Stimulated activated memory B cell treated with anti-CD40 and anti-IgM and Interleukin-4, amounts not matched to agents 10 μg/mL and 1 μg/mL and 100 μg/mL, for 72 hours (primary cell): ENCODE data around the gene C2orf49.

Experiments
- ATAC-seq: fragments of 150-1000 bp; cut with Tn5 transposase; 2 replicates; pipeline ENCODE4 v1.10.0; 2021
- H3K27ac Mint-ChIP-seq: one replicate; pipeline ENCODE4 v1.8.0; 2022; ENCODE audit warnings: mild to moderate bottlenecking, mixed read lengths
- H3K27me3 Mint-ChIP-seq: one replicate; pipeline ENCODE4 v1.8.0; 2022; ENCODE audit warnings: mixed read lengths
- H3K36me3 Mint-ChIP-seq: one replicate; pipeline ENCODE4 v1.8.0; 2022; ENCODE audit warnings: mixed read lengths
- H3K4me1 Mint-ChIP-seq: one replicate; pipeline ENCODE4 v1.8.0; 2022; ENCODE audit warnings: mixed read lengths
- H3K4me3 Mint-ChIP-seq: one replicate; pipeline ENCODE4 v1.8.0; 2022; ENCODE audit warnings: mild to moderate bottlenecking, moderate library complexity, mixed read lengths
- H3K9me3 Mint-ChIP-seq: one replicate; pipeline ENCODE4 v1.8.0; 2022; ENCODE audit warnings: mixed read lengths

The C2orf49 gene

DNA sequence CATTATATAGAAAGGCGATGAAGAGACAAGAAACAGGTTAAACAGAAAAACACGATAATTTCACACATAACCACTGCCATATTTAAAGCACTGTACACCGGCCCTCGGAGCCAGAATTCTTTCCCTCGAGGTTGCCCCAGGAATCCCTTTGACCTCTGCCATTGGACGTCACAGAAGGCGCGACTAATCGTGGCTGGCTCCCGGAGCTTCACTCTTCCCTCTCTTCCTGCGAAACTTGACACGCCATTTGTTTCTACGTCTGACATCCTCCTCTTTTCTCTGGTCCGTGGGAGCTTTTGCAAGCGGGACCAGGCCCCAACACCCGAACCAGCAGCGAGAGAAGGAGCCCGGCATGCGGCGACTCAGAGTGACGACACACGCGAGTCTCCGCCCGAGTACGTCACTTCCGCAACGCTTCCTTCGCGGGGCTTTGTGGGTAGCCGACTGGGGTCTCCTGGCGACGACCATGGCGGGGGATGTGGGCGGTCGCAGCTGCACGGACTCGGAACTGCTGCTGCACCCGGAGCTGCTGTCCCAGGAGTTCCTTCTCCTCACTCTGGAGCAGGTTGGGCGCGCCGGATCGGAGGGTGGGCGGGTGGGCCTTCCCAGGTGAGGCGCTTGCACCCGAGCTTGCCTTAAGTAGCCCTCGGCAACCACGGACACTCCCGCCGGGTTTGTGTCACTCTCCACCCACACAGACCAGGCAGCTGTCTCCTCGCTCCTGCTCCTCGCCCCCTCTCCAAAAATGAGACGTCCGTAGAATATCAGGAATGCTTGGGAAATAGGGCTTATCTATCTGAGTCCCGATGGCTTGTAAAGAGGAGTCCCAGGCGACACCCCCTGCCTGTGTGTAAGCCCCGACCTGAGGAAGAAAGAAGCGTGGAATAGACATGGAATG lies at the start of gene C2orf49:
Gene C2orf49 (plus strand): TSS at position 419 of the 898 bp plus-strand sequence. CDS start 48 bp downstream, at position 467.
- Mint-ChIP-seq H3K9me3 (no peaks in the 10 kb centered on the region), H3K36me3 (peaks cover 7% of the 10 kb centered on the region), H3K27ac (peak within 1 kb of the TSS; percentile 99), H3K4me1 (peaks cover 13% of the 10 kb centered on the region), H3K27me3 (no peaks in the 10 kb centered on the region), H3K4me3 (peak within 1 kb of the TSS; percentile 100)
- peak; percentile 96 for ATAC-seq

DNA sequence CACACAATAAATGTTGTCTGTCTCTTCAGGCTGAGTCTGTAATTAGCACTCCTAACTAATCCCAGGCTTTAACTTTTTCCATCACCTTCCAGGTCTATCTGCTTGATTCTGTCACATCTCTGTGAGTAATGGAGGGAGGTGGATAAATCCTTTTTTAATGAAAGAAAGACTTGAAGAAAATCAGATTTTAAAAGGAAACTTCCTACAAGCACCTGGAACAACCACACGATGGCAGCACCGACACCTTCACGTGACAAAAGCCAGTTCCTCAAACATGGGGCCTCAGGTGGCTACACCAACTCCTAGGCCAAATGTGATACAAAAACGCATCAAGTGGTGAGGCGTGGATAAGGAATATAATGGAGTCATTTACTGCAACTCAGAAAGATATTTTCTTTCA lies 49.6 kb upstream of the C2orf49 start:
- ATAC-seq: no peak
- Mint-ChIP-seq H3K36me3 (peaks cover 86% of the 10 kb centered on the region), H3K27ac (no peak overlapping the region)

DNA sequence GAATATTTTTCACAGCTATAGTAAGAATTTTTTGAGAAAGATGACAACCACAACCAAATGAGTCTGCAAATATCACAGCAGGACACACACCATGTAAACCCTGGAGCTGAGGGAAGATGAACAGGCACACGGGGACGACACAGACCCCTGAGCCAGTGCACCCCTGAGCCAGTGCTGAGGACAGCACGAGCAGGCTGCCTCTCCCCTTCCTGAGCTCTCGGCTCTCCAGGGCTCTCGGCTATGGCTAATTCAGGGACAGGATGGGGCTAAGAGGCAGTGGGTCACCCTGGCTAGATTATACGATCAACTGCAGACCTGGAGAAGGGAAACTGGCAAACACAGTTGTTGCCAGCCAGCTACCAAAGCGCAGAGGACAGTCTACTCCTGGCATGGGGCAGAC lies 49.2 kb upstream of the C2orf49 start:
- no peak for ATAC-seq
- no peaks in the 10 kb centered on the region for H3K9me3 Mint-ChIP-seq
- H3K27ac Mint-ChIP-seq: no peak overlapping the region
- H3K36me3 Mint-ChIP-seq: peaks cover 86% of the 10 kb centered on the region
- no peaks in the 10 kb centered on the region for H3K4me1 Mint-ChIP-seq
- no peak overlapping the region for H3K4me3 Mint-ChIP-seq
- no peaks in the 10 kb centered on the region for H3K27me3 Mint-ChIP-seq

More for the DNA sequence above, 49.6 kb upstream of the C2orf49 start:
- Mint-ChIP-seq H3K4me1 (no peaks in the 10 kb centered on the region), H3K27me3 (no peaks in the 10 kb centered on the region), H3K9me3 (no peaks in the 10 kb centered on the region), H3K4me3 (no peak overlapping the region)

DNA sequence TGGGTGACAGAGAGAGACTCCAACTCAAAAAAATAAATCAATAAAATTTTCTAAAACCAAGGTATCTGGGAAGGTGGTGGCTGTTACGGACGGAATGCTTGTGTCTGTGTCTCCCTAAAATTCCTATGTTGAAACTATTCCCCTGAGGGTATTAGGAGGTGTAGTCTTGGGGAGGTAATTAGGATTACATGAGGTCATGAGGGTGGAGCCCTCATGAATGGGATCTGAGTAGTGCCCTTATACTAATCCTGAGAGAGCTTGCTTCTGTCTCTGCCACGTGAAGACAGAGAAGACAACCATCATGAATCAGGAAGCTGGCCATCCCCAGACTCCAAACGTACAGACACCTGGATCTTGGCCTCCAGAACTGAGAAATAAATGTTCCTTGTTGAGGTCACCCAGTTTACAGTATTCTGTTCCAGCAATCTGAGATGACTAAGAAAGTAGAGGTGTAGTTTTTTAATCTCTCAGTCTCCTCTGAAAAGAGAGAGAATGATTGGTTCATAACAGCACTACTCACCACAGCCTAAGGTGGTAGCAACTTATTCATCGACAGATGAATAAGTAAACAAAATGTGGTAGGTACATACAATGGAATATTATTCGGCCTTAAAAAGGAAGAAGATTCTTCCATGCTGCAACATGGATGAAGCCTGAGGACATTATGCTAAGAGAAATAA lies 46.2 kb upstream of the C2orf49 start:
- no peaks in the 10 kb centered on the region for H3K9me3 Mint-ChIP-seq
- no peaks in the 10 kb centered on the region for H3K27me3 Mint-ChIP-seq
- H3K4me3 Mint-ChIP-seq: no peak overlapping the region
- H3K4me1 Mint-ChIP-seq: no peaks in the 10 kb centered on the region
- peaks cover 75% of the 10 kb centered on the region for H3K36me3 Mint-ChIP-seq
- no peak for ATAC-seq
- no peak overlapping the region for H3K27ac Mint-ChIP-seq

DNA sequence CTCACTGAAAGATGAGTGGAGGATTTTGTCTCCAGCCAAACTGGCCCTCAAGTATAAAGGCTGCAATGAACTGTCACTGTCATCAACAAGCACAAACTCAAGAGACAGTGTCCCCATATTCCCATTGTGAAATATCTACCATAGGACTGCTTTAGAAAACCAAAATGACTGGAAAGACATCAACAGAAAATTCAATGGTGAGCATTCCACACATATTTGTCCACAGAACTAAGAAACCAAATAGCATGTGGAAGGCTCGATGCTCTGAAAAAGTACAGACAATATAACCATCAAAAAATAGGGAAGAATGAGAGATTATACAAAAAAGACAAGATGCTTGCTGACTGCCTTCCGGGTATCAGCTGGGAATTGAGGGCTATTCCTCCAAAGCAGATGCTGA lies 45.4 kb upstream of the C2orf49 start:
- Mint-ChIP-seq H3K27me3 (no peaks in the 10 kb centered on the region), H3K27ac (no peak overlapping the region), H3K9me3 (no peaks in the 10 kb centered on the region), H3K36me3 (peaks cover 79% of the 10 kb centered on the region), H3K4me3 (no peak overlapping the region), H3K4me1 (no peaks in the 10 kb centered on the region)
- ATAC-seq: no peak

DNA sequence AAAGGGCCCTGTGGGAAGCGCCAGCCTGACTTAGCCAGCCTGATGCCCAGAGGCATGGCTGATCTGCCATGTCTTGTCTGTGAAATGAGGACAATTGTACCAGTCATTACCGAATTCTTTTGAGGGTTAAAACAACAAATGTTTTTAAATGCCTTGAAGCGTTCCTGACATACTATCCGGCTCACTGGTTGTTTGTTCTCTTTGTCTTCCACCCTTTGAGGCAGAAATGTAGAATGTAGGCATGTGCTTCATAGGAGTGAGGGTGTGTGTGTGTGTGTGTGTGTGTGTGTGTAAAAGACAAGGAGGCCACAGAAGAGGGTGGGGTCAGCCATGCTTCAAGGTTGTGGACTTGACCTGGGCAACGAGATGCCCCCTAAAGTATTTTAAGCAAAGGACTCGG lies 43.3 kb upstream of the C2orf49 start:
- H3K27me3 Mint-ChIP-seq: no peaks in the 10 kb centered on the region
- ATAC-seq: no peak
- no peaks in the 10 kb centered on the region for H3K9me3 Mint-ChIP-seq
- peaks cover 79% of the 10 kb centered on the region for H3K36me3 Mint-ChIP-seq
- H3K27ac Mint-ChIP-seq: no peak overlapping the region
- no peak overlapping the region for H3K4me3 Mint-ChIP-seq
- H3K4me1 Mint-ChIP-seq: no peaks in the 10 kb centered on the region

DNA sequence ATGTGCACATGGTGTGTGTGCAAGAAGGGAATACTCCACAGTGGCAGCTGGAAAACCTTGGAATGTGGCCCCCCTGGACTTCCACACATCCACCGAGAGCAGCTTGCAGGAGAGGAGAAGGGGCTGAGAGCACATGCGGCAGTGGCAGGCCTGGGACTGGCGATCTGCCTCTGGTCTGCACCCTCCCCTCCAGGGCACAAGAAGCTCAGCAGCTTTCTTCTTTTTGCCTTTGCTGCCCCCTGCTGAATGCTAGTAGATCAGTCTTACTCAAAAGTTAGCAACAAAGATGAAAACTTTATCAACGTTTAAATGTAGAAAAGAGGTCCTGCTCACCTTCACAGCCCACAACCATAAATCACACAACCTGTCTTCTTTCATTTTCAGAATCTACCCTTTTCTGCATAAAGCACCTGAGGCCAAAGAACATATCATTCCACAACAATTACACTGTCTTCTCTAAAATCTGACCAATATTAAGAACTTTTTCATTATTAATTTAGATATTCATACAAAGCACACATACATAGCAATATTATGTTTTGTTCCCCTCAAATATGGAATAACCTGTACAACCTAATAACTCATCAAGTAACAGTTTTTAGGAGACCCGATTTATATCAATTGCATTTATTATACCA lies 42.4 kb upstream of the C2orf49 start:
- ATAC-seq: no peak
- H3K4me1 Mint-ChIP-seq: no peaks in the 10 kb centered on the region
- no peak overlapping the region for H3K4me3 Mint-ChIP-seq
- H3K36me3 Mint-ChIP-seq: peaks cover 71% of the 10 kb centered on the region
- H3K9me3 Mint-ChIP-seq: no peaks in the 10 kb centered on the region
- H3K27me3 Mint-ChIP-seq: no peaks in the 10 kb centered on the region
- H3K27ac Mint-ChIP-seq: no peak overlapping the region

DNA sequence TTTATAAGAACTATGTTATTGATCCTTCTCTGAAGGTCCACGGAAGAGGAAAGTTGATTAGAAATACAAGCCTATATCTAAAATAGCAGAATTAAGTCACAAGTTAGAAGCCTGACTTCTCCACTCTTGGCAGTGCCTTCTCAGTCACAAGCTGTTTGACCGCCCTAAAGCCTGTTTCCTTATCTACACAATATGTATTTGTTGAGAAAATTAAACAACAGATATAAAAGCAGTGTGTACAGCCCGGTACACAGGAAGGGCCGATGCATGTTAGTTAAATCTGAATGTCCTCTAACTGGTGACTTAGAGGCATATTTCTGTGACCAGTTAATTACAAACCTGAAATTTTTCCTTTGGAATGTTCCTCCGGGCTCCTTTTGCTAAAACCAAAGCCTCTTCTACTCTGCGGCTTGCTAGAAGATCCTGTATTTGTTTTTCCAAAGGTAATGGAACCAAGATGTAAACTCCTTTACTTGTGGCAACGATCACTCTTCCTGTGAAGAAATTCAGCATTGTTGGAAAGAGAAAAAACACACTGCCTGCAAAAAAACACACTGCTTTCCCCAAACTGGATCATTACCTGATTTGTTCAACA lies 41.2 kb upstream of the C2orf49 start:
- ATAC-seq: no peak
- Mint-ChIP-seq H3K9me3 (no peaks in the 10 kb centered on the region), H3K36me3 (peaks cover 60% of the 10 kb centered on the region), H3K4me1 (no peaks in the 10 kb centered on the region), H3K27me3 (no peaks in the 10 kb centered on the region), H3K27ac (no peak overlapping the region), H3K4me3 (no peak overlapping the region)

DNA sequence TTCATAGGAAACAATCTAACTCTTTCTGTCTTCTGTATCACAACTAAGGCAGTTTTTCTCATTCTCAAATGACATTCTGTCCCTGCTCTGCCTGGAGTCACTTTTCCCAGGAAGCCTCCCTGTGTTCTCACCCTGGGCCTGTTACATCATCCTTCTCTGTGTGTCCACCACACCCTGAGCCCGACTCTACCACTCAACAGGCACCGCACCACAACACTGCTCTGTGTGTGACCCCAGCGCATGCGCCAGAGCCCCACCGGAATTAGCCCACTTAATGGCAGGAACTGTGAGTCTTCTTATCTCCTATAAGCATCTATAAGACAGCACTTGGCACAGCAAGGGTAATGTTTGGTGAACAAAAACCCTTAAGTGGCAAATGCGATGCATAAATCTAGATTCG lies 40.1 kb upstream of the C2orf49 start:
- Mint-ChIP-seq H3K4me3 (no peak overlapping the region), H3K36me3 (peaks cover 49% of the 10 kb centered on the region), H3K27me3 (no peaks in the 10 kb centered on the region), H3K27ac (no peak overlapping the region), H3K9me3 (no peaks in the 10 kb centered on the region), H3K4me1 (peaks cover 7% of the 10 kb centered on the region)
- no peak for ATAC-seq

DNA sequence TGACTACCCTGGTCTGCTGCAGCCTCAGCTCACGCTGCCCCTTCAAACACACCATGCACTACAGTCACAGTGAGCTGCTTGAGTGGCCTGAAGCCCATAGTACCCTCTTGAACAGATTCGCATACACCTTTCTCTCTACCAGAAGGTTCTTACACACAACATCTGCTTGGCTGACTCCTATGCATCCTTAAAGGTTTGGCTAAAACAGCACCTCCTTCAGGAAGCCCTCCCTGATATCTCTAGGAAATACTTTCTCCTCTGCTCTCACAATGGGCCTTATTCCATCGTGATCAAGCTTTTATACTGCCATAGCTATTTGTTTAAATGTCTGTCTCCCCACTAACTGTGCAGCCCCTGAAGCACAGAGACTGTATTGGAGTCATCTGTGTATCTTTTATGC lies 39.3 kb upstream of the C2orf49 start:
- H3K27me3 Mint-ChIP-seq: no peaks in the 10 kb centered on the region
- H3K4me1 Mint-ChIP-seq: peaks cover 15% of the 10 kb centered on the region
- ATAC-seq: no peak
- H3K4me3 Mint-ChIP-seq: no peak overlapping the region
- peaks cover 41% of the 10 kb centered on the region for H3K36me3 Mint-ChIP-seq
- H3K27ac Mint-ChIP-seq: no peak overlapping the region
- H3K9me3 Mint-ChIP-seq: no peaks in the 10 kb centered on the region

DNA sequence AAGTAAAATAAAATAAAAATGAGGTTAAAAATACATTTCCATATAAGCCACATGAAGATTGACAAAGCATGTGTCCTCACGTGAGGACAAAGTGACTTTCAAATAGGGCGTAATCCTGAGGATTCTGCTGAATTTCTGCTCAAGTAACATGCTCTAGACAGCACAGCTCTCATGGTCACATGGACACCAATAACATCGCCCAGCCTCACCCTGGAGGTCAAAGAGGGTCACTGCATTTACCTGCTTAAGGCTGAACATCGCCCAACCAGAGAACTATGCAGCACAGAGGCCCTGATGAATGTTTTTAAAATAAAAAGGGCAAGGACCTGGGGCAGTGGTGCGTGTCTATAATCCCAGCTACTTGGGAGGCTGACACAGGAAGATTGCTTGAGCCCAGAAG lies 38.0 kb upstream of the C2orf49 start:
- Mint-ChIP-seq H3K36me3 (peaks cover 37% of the 10 kb centered on the region), H3K9me3 (no peaks in the 10 kb centered on the region), H3K27me3 (no peaks in the 10 kb centered on the region), H3K27ac (no peak overlapping the region), H3K4me1 (peaks cover 22% of the 10 kb centered on the region), H3K4me3 (no peak overlapping the region)
- no peak for ATAC-seq

DNA sequence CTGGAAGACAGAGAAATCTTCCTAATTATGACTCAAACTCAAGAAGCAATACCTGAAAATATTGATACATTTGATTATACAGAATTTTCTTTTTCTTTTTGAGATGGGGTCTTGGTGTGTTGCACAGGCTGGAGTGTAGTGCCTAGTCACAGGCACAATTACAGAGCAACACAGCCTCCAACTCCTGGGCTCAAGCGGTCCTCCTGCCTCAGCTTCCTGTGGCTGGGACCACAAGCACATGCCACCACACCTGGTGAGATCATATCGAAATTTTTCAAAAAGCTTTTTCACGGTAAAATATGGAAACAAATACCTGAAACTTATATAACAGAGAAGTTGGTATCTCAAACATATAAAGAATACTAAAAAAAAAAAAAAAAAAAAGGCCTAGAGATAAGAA lies 35.7 kb upstream of the C2orf49 start:
- ATAC-seq: no peak
- Mint-ChIP-seq H3K9me3 (no peaks in the 10 kb centered on the region), H3K36me3 (peaks cover 31% of the 10 kb centered on the region), H3K4me3 (no peak overlapping the region), H3K27me3 (no peaks in the 10 kb centered on the region), H3K27ac (no peak overlapping the region), H3K4me1 (peaks cover 25% of the 10 kb centered on the region)

DNA sequence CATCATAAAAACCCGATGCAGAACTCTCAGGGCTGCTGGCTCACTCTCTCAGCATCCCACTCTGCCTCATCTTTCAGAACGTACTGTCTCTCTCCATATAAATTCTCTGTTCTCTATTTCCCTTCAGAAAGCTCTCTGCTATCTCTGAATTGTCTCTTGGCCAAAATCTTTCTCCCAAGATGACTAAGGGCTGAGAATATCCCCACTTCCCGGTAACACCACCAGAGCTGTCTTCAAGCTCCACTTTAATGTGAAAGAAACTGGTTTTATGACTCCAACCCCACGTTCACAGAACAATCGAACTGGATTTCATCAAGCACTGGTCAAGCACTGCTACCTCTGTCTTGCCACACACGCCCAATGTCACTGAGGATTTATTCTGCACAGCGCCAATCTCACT lies 30.2 kb upstream of the C2orf49 start:
- H3K4me1 Mint-ChIP-seq: peaks cover 41% of the 10 kb centered on the region
- H3K27me3 Mint-ChIP-seq: no peaks in the 10 kb centered on the region
- H3K9me3 Mint-ChIP-seq: peaks cover 3% of the 10 kb centered on the region
- peak overlapping the region; percentile 48 for H3K27ac Mint-ChIP-seq
- peaks cover 39% of the 10 kb centered on the region for H3K36me3 Mint-ChIP-seq
- ATAC-seq: no peak
- no peak overlapping the region for H3K4me3 Mint-ChIP-seq

DNA sequence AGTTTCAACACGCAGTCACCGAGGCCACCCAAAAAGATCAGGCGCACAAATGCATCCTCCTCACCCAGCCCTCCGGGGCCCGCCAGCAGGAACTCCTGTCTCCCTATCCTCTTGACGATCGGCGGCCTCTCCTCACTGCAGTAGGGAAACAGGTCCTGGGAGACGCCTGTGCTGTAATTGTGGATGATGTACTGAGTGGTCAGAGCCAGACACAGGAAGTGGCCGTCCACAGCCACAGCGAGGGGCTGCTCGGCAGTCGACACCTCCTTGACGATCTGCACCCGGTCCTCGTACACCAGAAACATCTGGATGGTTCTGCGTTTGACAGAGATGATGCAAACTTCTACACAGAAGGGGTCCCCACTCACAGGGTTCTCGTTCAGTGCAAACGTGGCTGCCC lies 29.8 kb upstream of the C2orf49 start:
- Mint-ChIP-seq H3K27ac (no peak overlapping the region), H3K9me3 (peaks cover 3% of the 10 kb centered on the region), H3K36me3 (peaks cover 39% of the 10 kb centered on the region), H3K4me1 (peaks cover 37% of the 10 kb centered on the region), H3K4me3 (no peak overlapping the region), H3K27me3 (no peaks in the 10 kb centered on the region)
- ATAC-seq: no peak

DNA sequence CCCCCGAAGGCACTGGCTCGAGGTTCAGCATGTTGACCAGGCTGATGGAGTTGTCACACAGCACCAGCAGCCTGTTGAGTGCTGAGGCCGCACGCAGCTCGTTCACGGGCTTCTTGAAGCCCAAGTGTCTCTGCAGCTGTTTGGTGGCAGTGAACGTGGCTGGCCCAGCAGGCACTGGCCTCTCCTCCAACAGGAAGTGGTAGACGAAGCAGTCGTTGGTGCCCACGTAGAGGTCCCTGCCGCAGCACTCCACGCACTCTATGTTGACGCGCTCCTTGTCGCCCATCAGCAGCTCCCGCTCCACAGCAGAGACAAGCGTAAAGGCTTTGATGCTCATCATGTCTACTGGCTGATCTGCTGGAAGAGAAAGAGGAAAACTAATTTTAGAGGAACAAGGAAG lies 29.4 kb upstream of the C2orf49 start:
- Mint-ChIP-seq H3K4me1 (peaks cover 35% of the 10 kb centered on the region), H3K4me3 (no peak overlapping the region), H3K9me3 (peaks cover 3% of the 10 kb centered on the region), H3K36me3 (peaks cover 39% of the 10 kb centered on the region), H3K27me3 (no peaks in the 10 kb centered on the region), H3K27ac (no peak overlapping the region)
- ATAC-seq: no peak
